Heart right ventricle (tissue), 16 donors: ENCODE data around the gene BRAT1. TPM values are rescaled to one million over a fixed set of nuclear protein-coding genes. Genes with fewer than 3 reads are reported as not detected.

ENCODE experiments used
- ATAC-seq, 8 donors: fragments of 200-7000 bp; cut with Tn5 transposase; one replicate each; pipeline ENCODE4 v1.9.1; 2020; ENCODE audit warnings: mild to moderate bottlenecking in 8 of 8, moderate library complexity in 8 of 8, moderate number of reproducible peaks in 1 of 8
- DNase-seq, 2 donors: peaks; one replicate each; pipeline ENCODE4 v3.0.0-alpha.2; 2020
- H3K27ac ChIP-seq, 10 donors: fragments of 200-600 bp; sonication (generic) in 2 of 10; one replicate each; pipeline versions ENCODE4 v1.5.0 to v1.8.0; 2020 to 2022; ENCODE audit warnings: mild to moderate bottlenecking in 3 of 10
- H3K27me3 ChIP-seq, 7 donors: fragments of 200-600 bp; one replicate each; pipeline ENCODE4 v1.8.0; 2021 to 2022; ENCODE audit warnings: mild to moderate bottlenecking in 2 of 7
- H3K36me3 ChIP-seq, 9 donors: fragments of 200-600 bp; sonication (generic) in 1 of 9; one replicate each; pipeline versions ENCODE4 v1.5.0 to v1.8.0; 2020 to 2022; ENCODE audit warnings: mild to moderate bottlenecking in 2 of 9
- H3K4me1 ChIP-seq, 9 donors: fragments of 200-600 bp; sonication (generic) in 1 of 9; one replicate each; pipeline versions ENCODE4 v1.5.0 to v1.8.0; 2020 to 2022; ENCODE audit warnings: mild to moderate bottlenecking in 4 of 9
- H3K4me3 ChIP-seq, 10 donors: fragments of 200-600 bp; sonication (generic) in 2 of 10; one replicate each; pipeline versions ENCODE4 v1.5.0 to v1.8.0; 2020 to 2022; ENCODE audit warnings: mild to moderate bottlenecking in 7 of 10, moderate library complexity in 2 of 10
- H3K9me3 ChIP-seq, 11 donors: fragments of 200-600 bp in 10 of 11; sonication (generic) in 2 of 11; one replicate each; pipeline versions ENCODE4 v1.5.0 to v1.8.0; 2013 to 2022; ENCODE audit warnings: mild to moderate bottlenecking in 2 of 11, control low read depth in 1 of 11, moderate library complexity in 1 of 11
- CTCF ChIP-seq, 9 donors: fragments of 200-600 bp; sonication (generic) in 2 of 9; IDR thresholded peaks; one replicate each; pipeline versions ENCODE4 v1.5.0 to v1.8.0; 2021 to 2022; ENCODE audit warnings: antibody characterized with exemption in 9 of 9, mild to moderate bottlenecking in 5 of 9, moderate library complexity in 1 of 9
- WGBS, 2 donors: extraction: QIAGEN DNeasy Blood & Tissue Kit; methylation state at CpG; one replicate each; pipeline ENCODE4 v1.1.7; 2013; ENCODE audit warnings: inconsistent platforms in 1 of 2; 5-methylcytosine and 5-hydroxymethylcytosine counted together
- intact Hi-C, 10 donors: fragments of 100-400 bp; cut with DNase I; formaldehyde crosslinking; loops; one replicate each; pipeline versions ENCODE4 v1.11.1 to v1.14.2; 2022
- polyA plus RNA-seq, 2 donors: library from polyadenylated mRNA; stranded (reverse); fragments of 200-250 nt; gene quantifications; one replicate each; pipeline ENCODE4 v1.2.3, GENCODE V29; 2013
- total RNA-seq, 10 donors: library from RNA; stranded (reverse); fragmentation: NEBNext Ultra II Directional in 3 of 10; extraction: Animal tissue kit (Norgen Biotek cat#: 25700) in 3 of 10; gene quantifications; one replicate each; pipeline versions ENCODE4 v1.2.1 to v1.2.4, GENCODE V29; 2021 to 2023
- donor health status: Arrhythmogenic right ventricular cardiomyopathy.
- donor health status: ischemic (EF 13 %, LVEDD 7.1; RV severe dilation, severe dysfunction).
- donor health status: healthy with polysubstance abuse.
- donor health status: DM: no; HTN: yes; CAD: no.
- donor health status: DM: no; HTN: no; CAD: no.
- donor health status: ischemic (EF 25% LVEDD 6.9; RV normal size, moderate dysfunction).
- donor health status: ischemic (EF 25% LVEDD 5.7; RV mildly dilated, moderate dysfunction).
- donor health status: healthy.
- donor health status: DM: yes; HTN: yes; CAD: no.
- donor health status: Ischemic cardiomyopathy.
- donor health status: ischemic (EF 35%, LVEDD 5.7; RV mildly dilated, moderate dysfunction).
- donor health status: nonischemic (EF 11% LVEDD 7.7; RV severe dilation, severe dysfunction).
- donor health status: DM: yes; HTN: yes; CAD: no.
- donor health status: PGD.
- donor health status: ischemic (EF 29% LVEDD 5.4; RV normal size, mild dysfunction).
- donor health status: nonischemic (EF 23%, LVEDD 6.1; RV moderate dilation, normal function).

The BRAT1 gene
- total and polyA plus RNA-seq, 12 donors, result 10.6 to 22.8 (median 13.9) TPM

GRCh38 chr7:2511769-2512168 is 43.6 kb downstream of the BRAT1 start:
- Histone ChIP-seq H3K36me3 (no peaks in the 10 kb centered on the region), H3K9me3 (no peaks in the 10 kb centered on the region), H3K4me3 (peak overlapping the region in 2 of 10 donors; percentile 10 to 24), H3K27me3 (peaks cover 0 to 5% (median 0%) of the 10 kb centered on the region in 7 donors), H3K27ac (peak overlapping the region in 7 of 10 donors; percentile 10 to 87 (median 58)), H3K4me1 (peaks cover 25 to 69% (median 55%) of the 10 kb centered on the region in 9 donors)
- intact Hi-C loops, result no loop called here
- ATAC-seq (peak in 4 of 8 donors; percentile 0 to 1 (median 1)), DNase-seq (no peak)
- no peak for TF ChIP-seq CTCF (IDR thresholded peaks at IDR 0.05)
- WGBS, 2 donors, result 39 to 49% methylated on average over 18 of the region's 18 CpGs

- 57 to 61% methylated on average over 27 of the region's 27 CpGs for WGBS, 2 donors
- peak overlapping the region in 2 of 10 donors; percentile 10 to 24 for H3K4me3 ChIP-seq
Observed at GRCh38 chr7:2510909-2511768, 44.2 kb downstream of the BRAT1 start.

GRCh38 chr7:2510130-2510776 is 45.1 kb downstream of the BRAT1 start:
- Histone ChIP-seq H3K9me3 (no peaks in the 10 kb centered on the region), H3K27ac (peak overlapping the region in 5 of 10 donors; percentile 58 to 87 (median 62)), H3K4me3 (no peak overlapping the region), H3K36me3 (no peaks in the 10 kb centered on the region), H3K27me3 (peaks cover 0 to 5% (median 0%) of the 10 kb centered on the region in 7 donors), H3K4me1 (peaks cover 25 to 63% (median 55%) of the 10 kb centered on the region in 9 donors)
- DNase-seq, result no peak
- no peak for ATAC-seq
- intact Hi-C loops, result no loop called here
- TF ChIP-seq CTCF (IDR thresholded peaks at IDR 0.05), result no peak
- 87 to 92% methylated on average over 13 of the region's 13 CpGs for WGBS, 2 donors

More at GRCh38 chr7:2510909-2511768, 44.2 kb downstream of the BRAT1 start:
- H3K4me1 ChIP-seq, result peaks cover 25 to 63% (median 55%) of the 10 kb centered on the region in 9 donors
- no peak for TF ChIP-seq CTCF (IDR thresholded peaks at IDR 0.05)
- intact Hi-C loops, result no loop called here
- peak overlapping the region in 7 of 10 donors; percentile 10 to 87 (median 60) for H3K27ac ChIP-seq
- no peaks in the 10 kb centered on the region for H3K9me3 ChIP-seq
- H3K36me3 ChIP-seq, result no peaks in the 10 kb centered on the region
- ATAC-seq (peak; percentile 6 to 47 (median 25)), DNase-seq (no peak)
- H3K27me3 ChIP-seq, result peaks cover 0 to 5% (median 0%) of the 10 kb centered on the region in 7 donors

GRCh38 chr7:2509298-2509906 is 45.9 kb downstream of the BRAT1 start:
- DNase-seq (no peak), ATAC-seq (no peak)
- TF ChIP-seq CTCF (IDR thresholded peaks at IDR 0.05), result no peak
- Histone ChIP-seq H3K4me1 (peaks cover 25 to 63% (median 55%) of the 10 kb centered on the region in 9 donors), H3K27me3 (peaks cover 0 to 5% (median 0%) of the 10 kb centered on the region in 7 donors), H3K27ac (peak overlapping the region in 6 of 10 donors; percentile 5 to 87 (median 68)), H3K4me3 (peak overlapping the region in 1 of 10 donors; percentile 14), H3K9me3 (no peaks in the 10 kb centered on the region), H3K36me3 (no peaks in the 10 kb centered on the region)
- 81 to 83% methylated on average over 19 to 23 of the region's 23 CpGs for WGBS, 2 donors
- intact Hi-C loops, result no loop called here
